PC-9 (cell line): ENCODE data around the gene ACSL3. TPM values are rescaled to one million over a fixed set of nuclear protein-coding genes. Genes with fewer than 3 reads are reported as not detected.

Source experiments
- Bru-seq: library from RNA; stranded (reverse); fragments of 400-500 nt; gene quantifications from one replicate; lab custom pipeline; 2021; lab: Mats Ljungman, UMichigan
- BruChase-seq, 2 experiments: library from RNA; stranded (reverse); fragments of 400-500 nt; gene quantifications; one replicate each; lab custom pipeline; 2021; lab: Mats Ljungman, UMichigan
- BruUV-seq: library from RNA; stranded (reverse); fragments of 400-500 nt; replicated peaks from 2 replicates; lab custom pipeline; 2021; lab: Mats Ljungman, UMichigan
- CTCF ChIA-PET: fragments of 300-600 bp; sonication (Branson Sonifier 250); formaldehyde crosslinking; loops from one replicate; lab custom pipeline; 2022; ENCODE audit warnings: antibody characterized with exemption; lab: Charles Lee
- POLR2A ChIA-PET: fragments of 300-600 bp; sonication (Branson Sonifier 250); formaldehyde crosslinking; loops from one replicate; lab custom pipeline; 2022; ENCODE audit warnings: antibody characterized with exemption; ENCODE audit not compliant: unreplicated experiment; lab: Charles Lee
- DNase-seq, 2 experiments: peaks; one replicate each; pipeline versions ENCODE4 v3.0.0 to v3.0.0-alpha.2; 2015 to 2022; ENCODE audit warnings: mixed read lengths in 1 of 2
- H2AFZ ChIP-seq: fragments of 200-600 bp; sonication (generic); 2 replicates; pipeline ENCODE4 v1.8.1; 2017; ENCODE audit warnings: antibody characterized with exemption
- H3F3A ChIP-seq: fragments of 200-600 bp; sonication (generic); 2 replicates; pipeline ENCODE4 v1.8.1; 2017; ENCODE audit warnings: antibody characterized with exemption, mild to moderate bottlenecking, low read depth; ENCODE audit not compliant: insufficient read depth
- H3K27ac ChIP-seq: fragments of 200-600 bp; sonication (generic); 2 replicates; pipeline ENCODE4 v1.6.1; 2016; ENCODE audit warnings: mixed run types
- H3K27me3 ChIP-seq: fragments of 200-600 bp; sonication (generic); 2 replicates; pipeline ENCODE4 v1.6.1; 2016; ENCODE audit warnings: low read depth, mixed run types; ENCODE audit not compliant: insufficient read depth
- H3K36me3 ChIP-seq: fragments of 200-600 bp; sonication (generic); 2 replicates; pipeline ENCODE4 v1.6.1; 2016; ENCODE audit warnings: low read depth, mixed run types
- H3K4me1 ChIP-seq: fragments of 200-600 bp; sonication (generic); replicated peaks from 2 replicates; pipeline ENCODE4 v1.6.1; 2016; ENCODE audit warnings: mixed run types; ENCODE audit not compliant: insufficient read depth
- H3K4me2 ChIP-seq: fragments of 200-600 bp; sonication (generic); 2 replicates; pipeline ENCODE4 v1.6.1; 2017; ENCODE audit warnings: mixed run types
- H3K4me3 ChIP-seq: fragments of 200-600 bp; sonication (generic); 2 replicates; pipeline ENCODE4 v1.6.1; 2016; ENCODE audit warnings: mixed run types
- H3K79me2 ChIP-seq: fragments of 200-600 bp; sonication (generic); 2 replicates; pipeline ENCODE4 v1.6.1; 2017; ENCODE audit warnings: low read depth, mixed run types
- H3K9me2 ChIP-seq: fragments of 200-600 bp; sonication (generic); 2 replicates; pipeline ENCODE4 v1.8.1; 2017; ENCODE audit warnings: mild to moderate bottlenecking; ENCODE audit not compliant: insufficient read depth
- H3K9me3 ChIP-seq: fragments of 200-600 bp; sonication (generic); 2 replicates; pipeline ENCODE4 v1.8.1; 2016; ENCODE audit warnings: low read depth; ENCODE audit not compliant: insufficient read depth
- H4K20me1 ChIP-seq: fragments of 200-600 bp; sonication (generic); 2 replicates; pipeline ENCODE4 v1.8.1; 2017; ENCODE audit not compliant: insufficient read depth
- CTCF ChIP-seq: fragments of 200-600 bp; sonication (generic); conservative IDR thresholded peaks from 2 replicates; pipeline ENCODE4 v1.6.1; 2017; ENCODE audit warnings: mixed run types, antibody characterized with exemption, mild to moderate bottlenecking, moderate library complexity
- EZH2 ChIP-seq: fragments of 200-600 bp; sonication (generic); IDR thresholded peaks from 2 replicates; pipeline ENCODE4 v1.8.0; 2017; ENCODE audit warnings: antibody characterized with exemption, low read depth
- intact Hi-C: fragments of 100-400 bp; cut with micrococcal nuclease; formaldehyde crosslinking; loops from one replicate; pipeline ENCODE4 v1.10.0; 2022; ENCODE audit not compliant: unreplicated experiment
- long read RNA-seq: library from polyadenylated mRNA; stranded (forward); transcript quantifications from one replicate; pipeline ENCODE4 v2.0.0, GENCODE V29; 2022
- total RNA-seq: library from RNA; stranded (reverse); gene quantifications from 2 replicates; pipeline ENCODE4 v1.2.3, GENCODE V29; 2021

The ACSL3 gene
- total RNA-seq = 300 and 446 TPM in 2 replicates
- percentile 100 among the genes with signal in this experiment for Bru-seq, nascent RNA
- percentile 99 among the genes with signal in this experiment for BruChase-seq, experiment 1, labeled RNA remaining after a 2-hour chase
- BruChase-seq, experiment 2, labeled RNA remaining after a 6-hour chase = percentile 98 among the genes with signal in this experiment
- long read RNA-seq, full-length matches to known transcripts = 482 of 596 reads
- long read RNA-seq, partial matches to known transcripts = 37 of 596 reads
- long read RNA-seq, other reads (novel, unspliced or antisense) = 77 of 596 reads

GRCh38 chr2:222860740-222861410, at the start of gene ACSL3:
Gene ACSL3 (plus strand): TSS chr2:222861036. CDS start chr2:222908773, 47,737 bp downstream.
- no TSS peak for BruUV-seq
- peak; percentile 94 to 100 for DNase-seq
- POLR2A ChIA-PET = interaction anchor here (0.6 to 2.1 kb wide), 4 partner anchors 73 to 205 kb away, joined by 3 to 13 read pairs (median 6); partner anchors contain the start of gene FARSB

GRCh38 chr2:222811828-222812227, 49.0 kb upstream of the ACSL3 start:
- no peaks in the 10 kb centered on the region for H3K79me2 ChIP-seq
- no peak for DNase-seq
- no peaks in the 10 kb centered on the region for H3K9me2 ChIP-seq
- BruUV-seq = no TSS peak
- H2AFZ ChIP-seq = no peak overlapping the region
- peaks cover 28% of the 10 kb centered on the region for H3F3A ChIP-seq
- H3K4me3 ChIP-seq = no peak overlapping the region
- ChIA-PET CTCF (interaction anchor here (0.7 kb wide), 1 partner anchor 64 kb away, joined by 3 read pairs; no protein-coding TSS in a partner anchor), POLR2A (interaction anchor here (0.6 kb wide), 1 partner anchor 107 kb away, joined by 11 read pairs; no protein-coding TSS in a partner anchor)
- no peaks in the 10 kb centered on the region; the same call in 1 of the 2 replicates for H3K9me3 ChIP-seq
- intact Hi-C loops = no loop called here
- no peaks in the 10 kb centered on the region for H4K20me1 ChIP-seq
- peaks cover 29% of the 10 kb centered on the region for H3K4me1 ChIP-seq
- H3K27ac ChIP-seq = no peak overlapping the region
- no peak overlapping the region for H3K4me2 ChIP-seq
- H3K36me3 ChIP-seq = no peaks in the 10 kb centered on the region
- H3K27me3 ChIP-seq = no peaks in the 10 kb centered on the region
- TF ChIP-seq CTCF = no peak
- TF ChIP-seq EZH2 = no peak

More at GRCh38 chr2:222860740-222861410, at the start of gene ACSL3:
- Histone ChIP-seq H3K27me3 (no peaks in the 10 kb centered on the region), H3K9me2 (no peaks in the 10 kb centered on the region), H3K4me1 (peaks cover 66% of the 10 kb centered on the region), H3K27ac (peak within 1 kb of the TSS; percentile 90), H3K4me3 (peak within 1 kb of the TSS; percentile 83), H3K36me3 (peaks cover 8% of the 10 kb centered on the region; the same call in 1 of the 2 replicates), H3F3A (peaks cover 70% of the 10 kb centered on the region), H2AFZ (peak within 1 kb of the TSS; percentile 2; the same call in 1 of the 2 replicates), H3K4me2 (peak within 1 kb of the TSS; percentile 93), H4K20me1 (peaks cover 45% of the 10 kb centered on the region), H3K9me3 (no peaks in the 10 kb centered on the region), H3K79me2 (peaks cover 57% of the 10 kb centered on the region)
- intact Hi-C loops = loop anchor here (1.0 kb wide), 7 partner anchors 13 to 152 kb away; no protein-coding TSS in a partner anchor
- TF ChIP-seq CTCF (no peak; the same call in 1 of the 2 replicates), EZH2 (no peak)
- CTCF ChIA-PET = interaction anchor here (0.6 to 2.8 kb wide), 10 partner anchors 17 to 152 kb away, joined by 3 to 12 read pairs (median 6); no protein-coding TSS in a partner anchor
